Activated naive CD4-positive, alpha-beta T cell treated with anti-CD3 and anti-CD28 coated beads, Interleukin-2, amount 50 U/mL, for 16 hours (primary cell): ENCODE data around the gene DUSP28.

Experiments used
- DNase-seq: peaks from one replicate; pipeline ENCODE4 v3.0.0-alpha.2; 2020

Gene DUSP28

GRCh38 chr2:240588006-240588655 lies 28.0 kb downstream of the DUSP28 start:
- no peak for DNase-seq

- no peak for DNase-seq
These were observed 28.5 kb downstream of the DUSP28 start for GRCh38 chr2:240588669-240589068.

DNA sequence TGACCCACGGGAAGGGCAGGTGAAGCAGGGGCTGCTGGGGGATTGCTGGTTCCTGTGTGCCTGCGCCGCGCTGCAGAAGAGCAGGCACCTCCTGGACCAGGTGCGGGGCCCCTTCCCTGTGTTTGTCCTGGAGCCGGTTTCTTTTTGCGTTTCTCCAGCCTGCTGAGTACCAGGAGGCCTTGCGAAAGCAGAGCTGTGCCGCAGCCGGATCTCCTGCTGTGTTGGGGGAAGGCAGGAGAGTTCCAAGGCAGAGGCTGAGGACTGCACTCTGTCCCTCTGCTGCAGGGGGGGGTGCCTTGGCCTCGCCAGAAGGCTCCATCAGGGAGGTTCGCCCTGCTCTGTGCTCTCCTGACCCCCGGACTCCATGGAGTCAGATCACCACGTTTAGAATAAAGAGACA lies 29.2 kb downstream of the DUSP28 start:
- no peak for DNase-seq

DNA sequence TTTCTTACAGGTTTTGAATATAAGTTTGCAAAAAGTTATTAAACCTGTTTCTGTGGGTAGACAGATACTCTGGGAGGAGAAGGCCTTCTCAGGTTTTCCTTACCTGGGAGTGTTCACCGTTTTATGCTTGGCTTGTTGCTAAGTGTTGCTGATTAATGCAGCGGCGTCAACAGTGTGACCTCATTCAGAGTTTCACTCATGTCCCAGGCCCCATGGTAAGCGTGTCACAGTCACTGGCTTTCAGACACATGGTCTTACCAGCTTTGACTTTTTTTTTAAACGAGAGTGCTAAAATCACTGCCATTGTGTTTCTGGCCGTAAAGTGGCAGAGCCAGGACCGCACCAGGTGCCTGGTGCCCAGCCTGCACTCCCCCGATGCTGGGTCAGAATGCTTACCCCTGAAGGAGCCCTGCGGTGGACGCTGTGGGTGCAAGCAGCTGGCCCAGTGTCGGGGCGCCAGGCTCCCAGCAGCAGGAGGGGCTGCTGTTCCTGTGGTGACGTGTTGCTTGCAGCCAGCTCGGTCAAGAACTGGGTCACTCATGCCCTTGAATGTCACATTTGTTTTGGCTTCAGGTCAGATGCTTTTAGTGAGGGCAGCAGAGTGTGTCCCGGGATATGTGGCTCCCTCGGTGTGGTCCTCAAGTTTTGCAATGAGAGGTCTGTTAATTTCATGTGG lies 29.8 kb downstream of the DUSP28 start:
- no peak for DNase-seq

GRCh38 chr2:240590681-240591111 lies 30.5 kb downstream of the DUSP28 start:
- DNase-seq: peak; percentile 7

GRCh38 chr2:240591226-240591625 lies 31.1 kb downstream of the DUSP28 start:
- DNase-seq: no peak

GRCh38 chr2:240591784-240592183 lies 31.6 kb downstream of the DUSP28 start:
- no peak for DNase-seq

DNA sequence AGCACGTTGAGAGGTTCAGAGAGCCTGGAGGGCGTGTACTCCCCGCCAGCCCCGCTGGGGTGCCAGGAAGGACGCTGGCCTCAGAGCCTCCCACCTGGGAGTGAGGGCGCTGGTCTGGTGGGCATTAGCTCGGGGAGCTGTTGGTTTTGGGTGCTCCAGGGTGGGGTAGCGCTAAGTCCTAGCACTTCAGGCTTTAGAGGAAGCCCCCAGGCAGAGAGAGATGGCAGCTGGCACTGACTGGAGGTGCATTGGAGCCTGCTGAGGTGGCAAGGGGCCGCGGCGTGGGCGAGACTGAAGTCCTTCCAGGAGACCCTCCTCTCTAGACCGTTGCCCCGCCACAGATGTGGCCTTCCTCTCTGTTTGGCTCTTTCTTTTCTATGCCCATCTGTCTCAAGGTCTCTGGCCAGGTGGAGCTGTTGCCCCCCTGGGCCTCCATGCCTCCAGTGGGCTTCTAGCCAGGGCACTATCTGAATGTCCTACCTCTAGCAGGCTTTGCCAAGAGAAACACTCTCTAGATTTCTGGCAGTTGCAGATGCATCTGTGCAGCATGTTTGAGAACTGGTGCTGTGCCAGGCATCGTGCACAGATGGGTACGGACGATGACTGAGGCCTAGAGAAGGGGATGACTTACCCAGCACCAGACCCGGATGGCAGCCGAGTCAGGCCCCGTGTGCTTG lies 33.0 kb downstream of the DUSP28 start:
- DNase-seq: peak; percentile 3

- DNase-seq: peak; percentile 8
These were observed 33.7 kb downstream of the DUSP28 start for GRCh38 chr2:240593703-240594451.

DNA sequence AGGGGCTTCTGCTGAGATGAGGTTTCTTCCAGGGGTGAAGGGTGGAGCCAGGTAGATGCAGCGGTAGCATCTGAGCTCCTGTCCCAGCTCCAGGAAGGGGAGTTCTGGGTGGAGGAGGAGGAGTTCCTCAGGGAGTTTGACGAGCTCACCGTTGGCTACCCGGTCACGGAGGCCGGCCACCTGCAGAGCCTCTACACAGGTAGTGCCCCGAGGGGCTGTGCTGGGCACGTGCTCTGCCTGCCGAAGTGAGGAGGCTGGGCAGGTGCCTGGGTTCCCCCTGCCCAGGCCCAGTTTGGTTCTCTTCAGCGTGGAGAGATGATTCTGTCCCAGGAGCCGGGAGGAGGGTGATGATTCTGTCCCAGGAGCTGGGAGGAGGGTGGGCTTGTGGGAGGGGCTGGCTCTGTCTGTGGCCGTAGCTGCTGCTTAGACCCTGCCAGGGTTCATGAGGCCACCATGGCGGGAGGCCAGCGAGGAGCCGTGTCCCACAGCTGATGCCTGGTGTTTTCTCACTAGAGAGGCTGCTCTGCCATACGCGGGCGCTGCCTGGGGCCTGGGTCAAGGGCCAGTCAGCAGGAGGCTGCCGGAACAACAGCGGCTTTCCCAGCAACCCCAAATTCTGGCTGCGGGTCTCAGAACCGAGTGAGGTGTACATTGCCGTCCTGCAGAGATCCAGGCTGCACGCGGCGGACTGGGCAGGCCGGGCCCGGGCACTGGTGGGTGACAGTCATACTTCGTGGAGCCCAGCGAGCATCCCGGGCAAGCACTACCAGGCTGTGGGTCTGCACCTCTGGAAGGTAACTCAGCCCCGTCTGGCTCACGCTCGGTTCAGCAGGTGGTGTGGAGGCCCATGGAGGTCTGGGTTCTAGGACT lies 34.6 kb downstream of the DUSP28 start:
- DNase-seq: peak; percentile 8

GRCh38 chr2:240595381-240596079 lies 35.4 kb downstream of the DUSP28 start:
- DNase-seq: peak; percentile 12

- peak; percentile 7 for DNase-seq
These were observed 35.9 kb downstream of the DUSP28 start for GRCh38 chr2:240596080-240596460.

DNA sequence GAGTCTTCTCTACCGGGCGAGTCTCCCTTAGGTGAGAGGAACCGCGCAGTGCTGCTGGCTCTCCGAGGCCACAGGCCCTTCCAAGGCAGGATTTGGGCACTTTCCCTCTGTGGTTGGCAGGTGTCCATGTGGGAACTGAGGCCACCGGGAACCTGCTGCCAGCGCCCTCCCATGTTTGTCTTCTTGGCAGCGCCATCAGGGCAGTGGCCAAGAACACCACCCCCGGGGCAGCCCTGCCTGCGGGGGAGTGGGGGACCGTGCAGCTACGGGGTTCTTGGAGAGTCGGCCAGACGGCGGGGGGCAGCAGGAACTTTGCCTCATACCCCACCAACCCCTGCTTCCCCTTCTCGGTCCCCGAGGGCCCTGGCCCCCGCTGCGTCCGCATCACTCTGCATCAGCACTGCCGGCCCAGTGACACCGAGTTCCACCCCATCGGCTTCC lies 36.4 kb downstream of the DUSP28 start:
- peak; percentile 9 for DNase-seq

GRCh38 chr2:240597054-240597418 lies 36.9 kb downstream of the DUSP28 start:
- peak; percentile 2 for DNase-seq

- peak; percentile 8 for DNase-seq
These were observed 37.4 kb downstream of the DUSP28 start for GRCh38 chr2:240597419-240598181.

- DNase-seq: peak; percentile 9
These were observed 38.3 kb downstream of the DUSP28 start for GRCh38 chr2:240598311-240598911.

DNA sequence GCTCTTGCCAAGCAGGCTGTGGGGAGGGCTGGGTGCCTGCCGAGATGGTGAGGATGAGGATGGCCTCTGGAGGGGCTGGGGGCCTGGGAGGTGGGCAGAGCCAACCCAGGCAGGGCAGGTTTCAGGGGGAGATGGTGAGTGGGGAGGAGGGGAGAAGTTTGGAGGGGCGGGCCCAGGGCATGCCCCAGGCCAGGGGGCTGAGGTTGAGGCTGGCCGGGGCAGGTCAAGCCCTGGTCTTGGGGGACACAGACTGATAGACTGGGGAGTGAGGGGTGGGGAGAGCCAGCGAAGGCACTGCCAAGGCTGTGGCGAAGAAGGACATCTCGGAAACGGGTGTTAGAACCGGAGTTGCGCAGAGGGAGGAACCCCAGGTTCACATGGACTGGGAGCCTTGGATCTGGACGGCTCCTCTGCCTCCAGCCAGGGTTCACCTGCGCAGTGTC lies 39.0 kb downstream of the DUSP28 start:
- peak; percentile 7 for DNase-seq

GRCh38 chr2:240600451-240600961 lies 40.3 kb downstream of the DUSP28 start:
- peak; percentile 4 for DNase-seq

GRCh38 chr2:240601061-240601830 lies 41.1 kb downstream of the DUSP28 start:
- no peak for DNase-seq
